Neural cell (in vitro differentiated cells): ENCODE results near the gene TSR3. TPM values are rescaled to one million over a fixed set of nuclear protein-coding genes. Genes with fewer than 3 reads are reported as not detected.

Source experiments
- H2AFZ ChIP-seq: fragments of 200-600, 300-800 bp; sonication (generic), shearing (Covaris generic); 2 replicates; pipeline ENCODE4 v1.6.0; 2014; ENCODE audit warnings: low read depth, mild to moderate bottlenecking, antibody characterized with exemption, low read length, moderate library complexity
- H3F3A ChIP-seq: fragments of 200-600 bp; shearing (Covaris generic); 2 replicates; pipeline ENCODE4 v1.6.1; 2016; ENCODE audit warnings: mild to moderate bottlenecking, moderate library complexity, mixed read lengths, antibody characterized with exemption, low read length; ENCODE audit not compliant: insufficient read depth, poor library complexity, severe bottlenecking
- H3K27ac ChIP-seq: fragments of 200-600, 300-800 bp; sonication (generic), shearing (Covaris generic); 2 replicates; pipeline ENCODE4 v1.5.1; 2014; ENCODE audit warnings: mild to moderate bottlenecking, low read length, moderate library complexity
- H3K27me3 ChIP-seq: fragments of 300-800, 200-600 bp; sonication (generic), shearing (Covaris generic); 2 replicates; pipeline ENCODE4 v1.6.0; 2014; ENCODE audit warnings: mild to moderate bottlenecking, low read depth, low read length, moderate library complexity; ENCODE audit not compliant: insufficient read depth
- H3K36me3 ChIP-seq: fragments of 300-800, 200-600 bp; sonication (generic), shearing (Covaris generic); 2 replicates; pipeline ENCODE4 v1.5.1; 2014; ENCODE audit warnings: mild to moderate bottlenecking, antibody characterized with exemption, low read length, moderate library complexity; ENCODE audit not compliant: insufficient read depth
- H3K4me2 ChIP-seq: fragments of 300-800, 200-600 bp; sonication (generic), shearing (Covaris generic); 2 replicates; pipeline ENCODE4 v1.6.0; 2014; ENCODE audit warnings: mild to moderate bottlenecking, low read length
- H3K4me3 ChIP-seq: fragments of 300-800, 200-600 bp; sonication (generic), shearing (Covaris generic); 2 replicates; pipeline ENCODE4 v1.5.1; 2014; ENCODE audit warnings: mild to moderate bottlenecking, low read length, moderate library complexity
- H3K79me2 ChIP-seq: fragments of 200-600 bp; shearing (Covaris generic); replicated peaks from 2 replicates; pipeline ENCODE4 v1.6.0; 2014; ENCODE audit warnings: mild to moderate bottlenecking, low read length, moderate library complexity; ENCODE audit not compliant: insufficient read depth
- H3K9ac ChIP-seq: fragments of 300-800, 200-600 bp; sonication (generic), shearing (Covaris generic); 2 replicates; pipeline ENCODE4 v1.6.1; 2016; ENCODE audit warnings: mild to moderate bottlenecking, low read length, mixed read lengths
- H3K9me2 ChIP-seq: fragments of 200-600 bp; shearing (Covaris generic); 2 replicates; pipeline ENCODE4 v1.6.1; 2016; ENCODE audit warnings: mild to moderate bottlenecking, low read length, mixed read lengths; ENCODE audit not compliant: insufficient read depth
- H3K9me3 ChIP-seq: fragments of 200-600, 300-800 bp; sonication (generic), shearing (Covaris generic); 2 replicates; pipeline ENCODE4 v1.6.1; 2016; ENCODE audit warnings: mild to moderate bottlenecking, mixed run types, low read length, moderate library complexity, mixed read lengths
- H4K20me1 ChIP-seq: fragments of 200-600 bp; shearing (Covaris generic); 2 replicates; pipeline ENCODE4 v1.6.1; 2016; ENCODE audit warnings: mild to moderate bottlenecking, mixed run types; ENCODE audit not compliant: insufficient read depth
- EP300 ChIP-seq: fragments of 450-650 bp; conservative IDR thresholded peaks from 2 replicates; pipeline ENCODE4 v1.6.1; 2014; ENCODE audit warnings: antibody characterized with exemption, mild to moderate bottlenecking, moderate library complexity; ENCODE audit not compliant: poor library complexity, severe bottlenecking
- EZH2 ChIP-seq: fragments of 200-600, 300-800 bp; shearing (Covaris generic), sonication (generic); IDR thresholded peaks from 2 replicates; pipeline ENCODE4 v1.6.1; 2014; ENCODE audit warnings: antibody characterized with exemption, low read length, borderline replicate concordance, mild to moderate bottlenecking; ENCODE audit not compliant: insufficient read depth, poor library complexity, severe bottlenecking
- MXI1 ChIP-seq: fragments of 450-650 bp; conservative IDR thresholded peaks from 2 replicates; pipeline ENCODE4 v1.6.1; 2014; ENCODE audit warnings: antibody characterized with exemption, mild to moderate bottlenecking; ENCODE audit not compliant: poor library complexity, severe bottlenecking
- POLR2AphosphoS5 ChIP-seq: IDR thresholded peaks from 2 replicates; pipeline ENCODE4 v1.6.1; 2012
- RAD21 ChIP-seq: fragments of 450-650 bp; conservative IDR thresholded peaks from 2 replicates; pipeline ENCODE4 v1.6.1; 2014; ENCODE audit warnings: antibody characterized with exemption, mild to moderate bottlenecking, moderate library complexity
- SMC3 ChIP-seq: fragments of 450-650 bp; conservative IDR thresholded peaks from 2 replicates; pipeline ENCODE4 v1.6.1; 2014; ENCODE audit warnings: antibody characterized with exemption, mild to moderate bottlenecking, moderate library complexity; ENCODE audit not compliant: poor library complexity
- TAF1 ChIP-seq: IDR thresholded peaks from 2 replicates; pipeline ENCODE4 v1.6.1; 2012; ENCODE audit warnings: low read depth
- polyA plus RNA-seq: library from polyadenylated mRNA; depleted of rRNA; stranded (reverse); fragments of >200 nt; gene quantifications from 2 replicates; pipeline ENCODE4 v1.2.3, GENCODE V29; 2014
- TF ChIP-seq, protein P1 (sequence below): IDR thresholded peaks from 2 replicates; pipeline ENCODE4 v1.6.1; 2012; ENCODE audit warnings: borderline replicate concordance
- TF ChIP-seq, protein P2 (sequence below): fragments of 450-650 bp; IDR thresholded peaks from 2 replicates; pipeline ENCODE4 v1.5.1; 2014; ENCODE audit warnings: antibody characterized with exemption, mild to moderate bottlenecking, moderate library complexity; ENCODE audit not compliant: poor library complexity, severe bottlenecking

TSR3 gene
- polyA plus RNA-seq, 1 donor from 2014 or later, result 102 TPM

DNA sequence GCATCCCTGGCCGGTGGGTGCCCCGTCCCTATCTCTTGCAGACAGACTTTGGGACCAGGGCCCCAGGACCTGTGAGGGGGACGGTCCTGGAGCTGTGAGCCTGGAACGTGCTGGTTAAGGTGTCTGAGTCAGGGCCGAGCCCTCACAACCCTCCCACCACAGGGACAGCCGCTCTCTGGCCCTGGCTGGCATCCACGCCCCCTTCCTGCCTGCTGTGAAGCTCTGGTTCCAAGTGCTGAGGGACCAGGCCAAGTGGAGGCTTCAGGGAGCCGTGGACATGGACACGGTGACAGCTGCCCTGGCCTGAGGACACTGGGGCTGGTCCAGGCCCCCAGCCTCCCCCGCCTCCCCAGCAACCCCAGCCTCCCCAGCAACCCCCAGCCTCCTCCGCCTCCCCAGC lies 6.6 kb downstream of the TSR3 start (continued):
- TF ChIP-seq, protein P1, sequence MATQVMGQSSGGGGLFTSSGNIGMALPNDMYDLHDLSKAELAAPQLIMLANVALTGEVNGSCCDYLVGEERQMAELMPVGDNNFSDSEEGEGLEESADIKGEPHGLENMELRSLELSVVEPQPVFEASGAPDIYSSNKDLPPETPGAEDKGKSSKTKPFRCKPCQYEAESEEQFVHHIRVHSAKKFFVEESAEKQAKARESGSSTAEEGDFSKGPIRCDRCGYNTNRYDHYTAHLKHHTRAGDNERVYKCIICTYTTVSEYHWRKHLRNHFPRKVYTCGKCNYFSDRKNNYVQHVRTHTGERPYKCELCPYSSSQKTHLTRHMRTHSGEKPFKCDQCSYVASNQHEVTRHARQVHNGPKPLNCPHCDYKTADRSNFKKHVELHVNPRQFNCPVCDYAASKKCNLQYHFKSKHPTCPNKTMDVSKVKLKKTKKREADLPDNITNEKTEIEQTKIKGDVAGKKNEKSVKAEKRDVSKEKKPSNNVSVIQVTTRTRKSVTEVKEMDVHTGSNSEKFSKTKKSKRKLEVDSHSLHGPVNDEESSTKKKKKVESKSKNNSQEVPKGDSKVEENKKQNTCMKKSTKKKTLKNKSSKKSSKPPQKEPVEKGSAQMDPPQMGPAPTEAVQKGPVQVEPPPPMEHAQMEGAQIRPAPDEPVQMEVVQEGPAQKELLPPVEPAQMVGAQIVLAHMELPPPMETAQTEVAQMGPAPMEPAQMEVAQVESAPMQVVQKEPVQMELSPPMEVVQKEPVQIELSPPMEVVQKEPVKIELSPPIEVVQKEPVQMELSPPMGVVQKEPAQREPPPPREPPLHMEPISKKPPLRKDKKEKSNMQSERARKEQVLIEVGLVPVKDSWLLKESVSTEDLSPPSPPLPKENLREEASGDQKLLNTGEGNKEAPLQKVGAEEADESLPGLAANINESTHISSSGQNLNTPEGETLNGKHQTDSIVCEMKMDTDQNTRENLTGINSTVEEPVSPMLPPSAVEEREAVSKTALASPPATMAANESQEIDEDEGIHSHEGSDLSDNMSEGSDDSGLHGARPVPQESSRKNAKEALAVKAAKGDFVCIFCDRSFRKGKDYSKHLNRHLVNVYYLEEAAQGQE, result no peak
- TF ChIP-seq SMC3 (no peak), EP300 (no peak)

DNA sequence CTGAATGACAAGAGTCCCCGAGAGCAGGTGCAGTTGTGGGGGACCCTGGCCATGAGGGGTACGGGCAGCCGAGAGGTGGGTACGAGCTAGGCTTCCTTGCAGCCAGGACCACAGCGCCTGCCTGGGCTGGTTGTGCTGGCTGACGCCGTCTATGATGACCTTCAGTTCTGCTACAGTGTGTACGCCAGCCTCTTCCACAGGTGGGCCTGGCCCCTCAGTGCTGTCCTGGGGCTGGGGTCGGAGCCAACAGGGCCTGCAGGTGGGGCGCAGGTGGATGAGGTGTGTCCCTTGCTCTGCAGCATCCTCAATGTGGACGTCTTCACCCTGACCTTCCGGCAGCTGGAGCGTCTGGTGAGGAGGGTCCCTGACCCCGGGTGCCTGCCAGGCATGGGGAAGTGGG lies 7.2 kb downstream of the TSR3 start:
- Histone ChIP-seq H3K9ac (no peak overlapping the region), H4K20me1 (no peaks in the 10 kb centered on the region), H3K36me3 (no peaks in the 10 kb centered on the region), H3K27me3 (no peaks in the 10 kb centered on the region), H3K4me3 (no peak overlapping the region), H3F3A (no peaks in the 10 kb centered on the region), H2AFZ (no peak overlapping the region), H3K4me2 (no peak overlapping the region), H3K79me2 (no peaks in the 10 kb centered on the region), H3K27ac (no peak overlapping the region), H3K9me3 (no peaks in the 10 kb centered on the region), H3K9me2 (no peaks in the 10 kb centered on the region)
- TF ChIP-seq, protein P2, sequence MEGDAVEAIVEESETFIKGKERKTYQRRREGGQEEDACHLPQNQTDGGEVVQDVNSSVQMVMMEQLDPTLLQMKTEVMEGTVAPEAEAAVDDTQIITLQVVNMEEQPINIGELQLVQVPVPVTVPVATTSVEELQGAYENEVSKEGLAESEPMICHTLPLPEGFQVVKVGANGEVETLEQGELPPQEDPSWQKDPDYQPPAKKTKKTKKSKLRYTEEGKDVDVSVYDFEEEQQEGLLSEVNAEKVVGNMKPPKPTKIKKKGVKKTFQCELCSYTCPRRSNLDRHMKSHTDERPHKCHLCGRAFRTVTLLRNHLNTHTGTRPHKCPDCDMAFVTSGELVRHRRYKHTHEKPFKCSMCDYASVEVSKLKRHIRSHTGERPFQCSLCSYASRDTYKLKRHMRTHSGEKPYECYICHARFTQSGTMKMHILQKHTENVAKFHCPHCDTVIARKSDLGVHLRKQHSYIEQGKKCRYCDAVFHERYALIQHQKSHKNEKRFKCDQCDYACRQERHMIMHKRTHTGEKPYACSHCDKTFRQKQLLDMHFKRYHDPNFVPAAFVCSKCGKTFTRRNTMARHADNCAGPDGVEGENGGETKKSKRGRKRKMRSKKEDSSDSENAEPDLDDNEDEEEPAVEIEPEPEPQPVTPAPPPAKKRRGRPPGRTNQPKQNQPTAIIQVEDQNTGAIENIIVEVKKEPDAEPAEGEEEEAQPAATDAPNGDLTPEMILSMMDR, result no peak
- TF ChIP-seq EP300 (no peak), EZH2 (no peak), RAD21 (no peak), MXI1 (no peak), TAF1 (no peak), SMC3 (no peak), POLR2AphosphoS5 (no peak)
- TF ChIP-seq, protein P1, result no peak
